Heart left ventricle (tissue), 16 donors: Measurements from ENCODE around the gene ARL15. TPM values are rescaled to one million over a fixed set of nuclear protein-coding genes. Genes with fewer than 3 reads are reported as not detected.

ENCODE experiments used
- ATAC-seq, 4 donors: fragments of 200-7000 bp; cut with Tn5 transposase; one replicate each; pipeline ENCODE4 v1.9.1; 2020 to 2022; ENCODE audit warnings: moderate library complexity in 4 of 4, mild to moderate bottlenecking in 3 of 4, moderate number of reproducible peaks in 1 of 4
- DNase-seq, 5 donors: peaks; one replicate each; pipeline ENCODE4 v3.0.0-alpha.2; 2020
- H3K27ac ChIP-seq, 12 donors: fragments of 200-600 bp; sonication (generic) in 4 of 12; one replicate each; pipeline versions ENCODE4 v1.5.0 to v1.8.0; 2016 to 2022; ENCODE audit warnings: mild to moderate bottlenecking in 2 of 12
- H3K27me3 ChIP-seq, 9 donors: fragments of 200-600 bp; sonication (generic) in 2 of 9; one replicate each; pipeline versions ENCODE4 v1.5.1 to v1.8.0; 2016 to 2022; ENCODE audit warnings: mild to moderate bottlenecking in 3 of 9
- H3K36me3 ChIP-seq, 9 donors: fragments of 200-600 bp; sonication (generic) in 2 of 9; one replicate each; pipeline versions ENCODE4 v1.5.0 to v1.8.0; 2018 to 2022; ENCODE audit warnings: mild to moderate bottlenecking in 2 of 9
- H3K4me1 ChIP-seq, 12 donors: fragments of 200-600 bp; sonication (generic) in 4 of 12; one replicate each; pipeline versions ENCODE4 v1.5.0 to v1.8.0; 2016 to 2022; ENCODE audit warnings: mild to moderate bottlenecking in 3 of 12
- H3K4me3 ChIP-seq, 12 donors: fragments of 200-600 bp; sonication (generic) in 4 of 12; one replicate each; pipeline versions ENCODE4 v1.5.0 to v1.8.0; 2017 to 2022; ENCODE audit warnings: mild to moderate bottlenecking in 9 of 12, moderate library complexity in 4 of 12
- H3K9me3 ChIP-seq, 12 donors: fragments of 200-600 bp; sonication (generic) in 4 of 12; one replicate each; pipeline versions ENCODE4 v1.5.0 to v1.8.0; 2016 to 2022; ENCODE audit warnings: mild to moderate bottlenecking in 1 of 12
- CTCF ChIP-seq, 12 donors: fragments of 200-600 bp; sonication (generic) in 4 of 12; IDR thresholded peaks; one replicate each; pipeline versions ENCODE4 v1.5.0 to v1.8.0; 2018 to 2022; ENCODE audit warnings: antibody characterized with exemption in 12 of 12, mild to moderate bottlenecking in 5 of 12
- POLR2A ChIP-seq, 2 donors: fragments of 450-650 bp; IDR thresholded peaks; one replicate each; pipeline ENCODE4 v1.6.1; 2017; ENCODE audit warnings: antibody characterized with exemption in 2 of 2, mild to moderate bottlenecking in 2 of 2, moderate library complexity in 2 of 2
- WGBS, 4 donors: extraction: QIAGEN DNeasy Blood & Tissue Kit in 2 of 4; methylation state at CpG; one replicate each; pipeline versions ENCODE4 v1.1.5 to v1.1.7; 2013 to 2018; 5-methylcytosine and 5-hydroxymethylcytosine counted together
- intact Hi-C, 10 donors: fragments of 100-400 bp; cut with DNase I; formaldehyde crosslinking; loops; one replicate each; pipeline versions ENCODE4 v1.11.1 to v1.14.2; 2022
- polyA plus RNA-seq, 2 donors: library from polyadenylated mRNA; stranded (reverse); fragments of 200-250 nt; gene quantifications; one replicate each; pipeline ENCODE4 v1.2.3, GENCODE V29; 2013
- total RNA-seq, 9 donors: library from RNA; depleted of rRNA in 2 of 9; stranded (reverse); fragments of >200 nt in 2 of 9; fragmentation: NEBNext Ultra II Directional in 3 of 9; extraction: Animal tissue kit (Norgen Biotek cat#: 25700) in 3 of 9; gene quantifications; one replicate each; pipeline versions ENCODE4 v1.1.0 to v1.2.4, GENCODE V29; 2016 to 2023
- donor health status: ischemic (EF 13 %, LVEDD 7.1; RV severe dilation, severe dysfunction).
- donor health status: healthy with polysubstance abuse.
- donor health status: DM: no; HTN: yes; CAD: no.
- donor health status: DM: no; HTN: no; CAD: no.
- donor health status: ischemic (EF 25% LVEDD 6.9; RV normal size, moderate dysfunction).
- donor health status: ischemic (EF 25% LVEDD 5.7; RV mildly dilated, moderate dysfunction).
- donor health status: healthy.
- donor health status: DM: yes; HTN: yes; CAD: no.
- donor health status: ischemic (EF 35%, LVEDD 5.7; RV mildly dilated, moderate dysfunction).
- donor health status: nonischemic (EF 11% LVEDD 7.7; RV severe dilation, severe dysfunction).
- donor health status: DM: yes; HTN: yes; CAD: no.
- donor health status: PGD.
- donor health status: ischemic (EF 29% LVEDD 5.4; RV normal size, mild dysfunction).
- donor health status: nonischemic (EF 23%, LVEDD 6.1; RV moderate dilation, normal function).

ARL15 gene
- total and polyA plus RNA-seq, 11 donors = 7.1 to 35.0 (median 23.2) TPM

- Histone ChIP-seq H3K4me1 (no peaks in the 10 kb centered on the region), H3K9me3 (no peaks in the 10 kb centered on the region), H3K27ac (no peak overlapping the region), H3K36me3 (no peaks in the 10 kb centered on the region), H3K4me3 (no peak overlapping the region), H3K27me3 (no peaks in the 10 kb centered on the region)
- TF ChIP-seq CTCF (IDR thresholded peaks at IDR 0.05) (no peak), POLR2A (IDR thresholded peaks at IDR 0.05) (no peak)
- ATAC-seq (no peak), DNase-seq (no peak)
- 63 to 74% (median 71%) methylated on average over 3 of the region's 3 CpGs for WGBS, 4 donors
- intact Hi-C loops = no loop called here
These were observed 226.5 kb downstream of the ARL15 start for GRCh38 chr5:54083851-54084250.

DNA sequence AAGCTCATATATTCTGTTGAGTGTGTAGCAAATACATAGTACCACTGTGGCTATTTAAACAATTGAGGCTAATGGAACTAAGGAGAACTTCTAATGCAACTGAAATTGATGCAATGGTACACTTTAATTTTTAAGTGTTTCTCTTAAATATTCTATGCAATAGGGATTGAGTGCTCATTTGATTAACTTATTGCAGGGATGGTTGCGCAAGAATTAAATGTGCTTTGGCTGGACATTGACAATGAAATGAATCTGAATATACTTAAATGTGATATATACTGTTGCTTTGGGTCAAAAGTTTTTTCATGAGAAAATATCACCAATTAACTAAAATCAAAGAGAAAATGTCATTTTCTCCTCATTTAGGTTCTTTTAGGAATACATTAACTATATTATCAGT is 227.1 kb downstream of the ARL15 start:
- DNase-seq (no peak), ATAC-seq (no peak)
- no peaks in the 10 kb centered on the region for H3K9me3 ChIP-seq
- 96 to 100% (median 98%) methylated on average over 1 of the region's 1 CpG for WGBS, 4 donors
- no peaks in the 10 kb centered on the region for H3K4me1 ChIP-seq
- H3K4me3 ChIP-seq = no peak overlapping the region
- no peaks in the 10 kb centered on the region for H3K36me3 ChIP-seq
- no peak overlapping the region for H3K27ac ChIP-seq
- intact Hi-C loops = no loop called here
- TF ChIP-seq POLR2A (IDR thresholded peaks at IDR 0.05) (no peak), CTCF (IDR thresholded peaks at IDR 0.05) (no peak)
- H3K27me3 ChIP-seq = no peaks in the 10 kb centered on the region

DNA sequence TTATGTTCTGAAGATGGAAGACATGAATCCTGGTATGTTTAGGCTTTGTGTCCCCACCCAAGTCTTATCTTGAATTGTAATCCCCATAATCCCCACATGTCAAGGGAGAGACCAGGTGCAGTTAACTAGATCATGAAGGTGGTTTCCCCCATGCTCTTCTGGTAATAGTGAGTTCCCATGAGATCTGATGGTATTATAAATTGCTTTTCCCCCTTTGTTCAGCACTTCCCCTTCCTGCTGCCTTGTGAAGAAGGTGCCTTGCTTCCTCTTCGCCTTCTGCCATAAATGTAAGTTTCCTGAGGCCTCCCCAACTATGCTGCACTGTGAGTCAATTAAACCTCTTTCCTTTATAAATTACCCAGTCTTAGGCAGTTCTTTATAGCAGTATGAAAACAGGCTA is 229.0 kb downstream of the ARL15 start:
- WGBS, 4 donors = 88 to 100% (median 96%) methylated on average over 1 of the region's 1 CpG
- H3K27ac ChIP-seq = no peak overlapping the region
- H3K4me3 ChIP-seq = no peak overlapping the region
- H3K4me1 ChIP-seq = no peaks in the 10 kb centered on the region
- no peaks in the 10 kb centered on the region for H3K27me3 ChIP-seq
- DNase-seq (no peak), ATAC-seq (no peak)
- TF ChIP-seq CTCF (IDR thresholded peaks at IDR 0.05) (no peak), POLR2A (IDR thresholded peaks at IDR 0.05) (no peak)
- no peaks in the 10 kb centered on the region for H3K36me3 ChIP-seq
- intact Hi-C loops = no loop called here
- no peaks in the 10 kb centered on the region for H3K9me3 ChIP-seq

GRCh38 chr5:54080831-54081230 is 229.5 kb downstream of the ARL15 start:
- WGBS, 4 donors = 82 to 93% (median 90%) methylated on average over 5 of the region's 5 CpGs
- Histone ChIP-seq H3K36me3 (no peaks in the 10 kb centered on the region), H3K27ac (no peak overlapping the region), H3K4me1 (no peaks in the 10 kb centered on the region), H3K9me3 (no peaks in the 10 kb centered on the region), H3K27me3 (no peaks in the 10 kb centered on the region), H3K4me3 (no peak overlapping the region)
- intact Hi-C loops = no loop called here
- DNase-seq (no peak), ATAC-seq (no peak)
- TF ChIP-seq POLR2A (IDR thresholded peaks at IDR 0.05) (no peak), CTCF (IDR thresholded peaks at IDR 0.05) (no peak)
